ENCODE measurements around the gene PTPRN2. TPM values are rescaled to one million over a fixed set of nuclear protein-coding genes. Genes with fewer than 3 reads are reported as not detected.

The PTPRN2 gene
- total and polyA plus RNA-seq, 4 experiments from 2014 or later = 1.7 to 2.6 (median 1.9) TPM

- no peaks in the 10 kb centered on the region for H3K36me3 ChIP-seq (ENCODE audit: insufficient read depth, low read length)
- H3K9me3 Mint-ChIP-seq = peaks cover 0 to 4% (median 2%) of the 10 kb centered on the region in 8 donors
- no peak overlapping the region for H3K27ac Mint-ChIP-seq
- no peak for DNase-seq
- ChIA-PET CTCF (ENCODE audit: partially characterized antibody) (no interaction called here), POLR2A (ENCODE audit: partially characterized antibody) (no interaction called here)
- H3K4me3 Mint-ChIP-seq = no peak overlapping the region
- H3K27ac ChIP-seq (ENCODE audit: low read depth, low read length) = no peak overlapping the region
- H3K9me3 ChIP-seq (ENCODE audit: control insufficient read depth in 1 of 2, low read length in 2 of 2) = no peaks in the 10 kb centered on the region
- H3K27me3 ChIP-seq (ENCODE audit: insufficient read depth, low read length) = no peaks in the 10 kb centered on the region
- intact Hi-C loops (cut with micrococcal nuclease) = no loop called here
- no peaks in the 10 kb centered on the region for H3K4me1 Mint-ChIP-seq
- H3K4me1 ChIP-seq (ENCODE audit: insufficient read depth, low read length) = no peaks in the 10 kb centered on the region
- no peak overlapping the region for H3K4me3 ChIP-seq (ENCODE audit: low read length in 2 of 2)
- H3K27me3 Mint-ChIP-seq = peaks cover 0 to 3% of the 10 kb centered on the region in 2 donors
- no peaks in the 10 kb centered on the region for H3K36me3 Mint-ChIP-seq
Observed at GRCh38 chr7:157907091-157907490, 680.5 kb downstream of the PTPRN2 start.

GRCh38 chr7:157906583-157906982, 681.0 kb downstream of the PTPRN2 start:
- H3K27me3 Mint-ChIP-seq = peaks cover 0 to 2% of the 10 kb centered on the region in 2 donors
- no peak overlapping the region for H3K4me3 Mint-ChIP-seq
- Histone ChIP-seq H3K27me3 (ENCODE audit: insufficient read depth, low read length) (no peaks in the 10 kb centered on the region), H3K4me1 (ENCODE audit: insufficient read depth, low read length) (no peaks in the 10 kb centered on the region), H3K9me3 (ENCODE audit: control insufficient read depth in 1 of 2, low read length in 2 of 2) (no peaks in the 10 kb centered on the region), H3K36me3 (ENCODE audit: insufficient read depth, low read length) (no peaks in the 10 kb centered on the region), H3K27ac (ENCODE audit: low read depth, low read length) (no peak overlapping the region), H3K4me3 (ENCODE audit: low read length in 2 of 2) (no peak overlapping the region)
- POLR2A ChIA-PET (ENCODE audit: partially characterized antibody) = no interaction called here
- CTCF ChIA-PET (ENCODE audit: partially characterized antibody) = no interaction called here
- no peaks in the 10 kb centered on the region for H3K4me1 Mint-ChIP-seq
- H3K27ac Mint-ChIP-seq = no peak overlapping the region
- intact Hi-C loops (cut with micrococcal nuclease) = no loop called here
- DNase-seq = no peak
- H3K36me3 Mint-ChIP-seq = no peaks in the 10 kb centered on the region
- H3K9me3 Mint-ChIP-seq = peaks cover 0 to 4% (median under 1%) of the 10 kb centered on the region in 8 donors

- Histone ChIP-seq H3K27me3 (ENCODE audit: insufficient read depth, low read length) (no peaks in the 10 kb centered on the region), H3K27ac (ENCODE audit: low read depth, low read length) (no peak overlapping the region), H3K36me3 (ENCODE audit: insufficient read depth, low read length) (no peaks in the 10 kb centered on the region), H3K9me3 (ENCODE audit: control insufficient read depth in 1 of 2, low read length in 2 of 2) (no peaks in the 10 kb centered on the region), H3K4me1 (ENCODE audit: insufficient read depth, low read length) (no peaks in the 10 kb centered on the region), H3K4me3 (ENCODE audit: low read length in 2 of 2) (no peak overlapping the region)
- ChIA-PET CTCF (ENCODE audit: partially characterized antibody) (no interaction called here), POLR2A (ENCODE audit: partially characterized antibody) (no interaction called here)
- Mint-ChIP-seq H3K4me1 (no peaks in the 10 kb centered on the region), H3K36me3 (no peaks in the 10 kb centered on the region), H3K4me3 (no peak overlapping the region), H3K9me3 (peaks cover 0 to 2% (median 0%) of the 10 kb centered on the region in 8 donors), H3K27ac (no peak overlapping the region), H3K27me3 (peaks cover 0 to 2% of the 10 kb centered on the region in 2 donors)
- DNase-seq = no peak
- intact Hi-C loops (cut with micrococcal nuclease) = no loop called here
Observed at GRCh38 chr7:157905651-157906461, 681.8 kb downstream of the PTPRN2 start.

- peaks cover 0 to 2% (median 0%) of the 10 kb centered on the region in 8 donors for H3K9me3 Mint-ChIP-seq
- no peaks in the 10 kb centered on the region for H3K36me3 ChIP-seq (ENCODE audit: insufficient read depth, low read length)
- CTCF ChIA-PET (ENCODE audit: partially characterized antibody) = no interaction called here
- intact Hi-C loops (cut with micrococcal nuclease) = no loop called here
- no peaks in the 10 kb centered on the region for H3K4me1 ChIP-seq (ENCODE audit: insufficient read depth, low read length)
- H3K4me1 Mint-ChIP-seq = no peaks in the 10 kb centered on the region
- no peaks in the 10 kb centered on the region for H3K36me3 Mint-ChIP-seq
- no peak overlapping the region for H3K27ac ChIP-seq (ENCODE audit: low read depth, low read length)
- H3K9me3 ChIP-seq (ENCODE audit: control insufficient read depth in 1 of 2, low read length in 2 of 2) = no peaks in the 10 kb centered on the region
- POLR2A ChIA-PET (ENCODE audit: partially characterized antibody) = no interaction called here
- H3K27ac Mint-ChIP-seq = no peak overlapping the region
- H3K4me3 Mint-ChIP-seq = no peak overlapping the region
- H3K27me3 Mint-ChIP-seq = peaks cover 0 to 2% of the 10 kb centered on the region in 2 donors
- H3K4me3 ChIP-seq (ENCODE audit: low read length in 2 of 2) = no peak overlapping the region
- H3K27me3 ChIP-seq (ENCODE audit: insufficient read depth, low read length) = no peaks in the 10 kb centered on the region
- DNase-seq = no peak
Observed at GRCh38 chr7:157904866-157905570, 682.6 kb downstream of the PTPRN2 start.

GRCh38 chr7:157904211-157904865, 683.3 kb downstream of the PTPRN2 start:
- H3K36me3 Mint-ChIP-seq = no peaks in the 10 kb centered on the region
- intact Hi-C loops (cut with micrococcal nuclease) = no loop called here

GRCh38 chr7:157903710-157904109, 683.9 kb downstream of the PTPRN2 start:
- no peaks in the 10 kb centered on the region for H3K27me3 ChIP-seq (ENCODE audit: insufficient read depth, low read length)
- no peak overlapping the region for H3K27ac ChIP-seq (ENCODE audit: low read depth, low read length)
- no peak for DNase-seq
- CTCF ChIA-PET (ENCODE audit: partially characterized antibody) = interaction anchor here (0.6 kb wide), 1 partner anchor 658 kb away, joined by 4 read pairs; no protein-coding TSS in a partner anchor
- H3K4me1 Mint-ChIP-seq = no peaks in the 10 kb centered on the region
- intact Hi-C loops (cut with micrococcal nuclease) = no loop called here
- no peak overlapping the region for H3K4me3 Mint-ChIP-seq
- POLR2A ChIA-PET (ENCODE audit: partially characterized antibody) = no interaction called here
- no peak overlapping the region for H3K4me3 ChIP-seq (ENCODE audit: low read length in 2 of 2)
- no peaks in the 10 kb centered on the region for H3K4me1 ChIP-seq (ENCODE audit: insufficient read depth, low read length)
- no peaks in the 10 kb centered on the region for H3K9me3 ChIP-seq (ENCODE audit: control insufficient read depth in 1 of 2, low read length in 2 of 2)
- peaks cover 0 to 2% (median 0%) of the 10 kb centered on the region in 8 donors for H3K9me3 Mint-ChIP-seq
- H3K27ac Mint-ChIP-seq = no peak overlapping the region
- no peaks in the 10 kb centered on the region for H3K36me3 ChIP-seq (ENCODE audit: insufficient read depth, low read length)
- H3K36me3 Mint-ChIP-seq = no peaks in the 10 kb centered on the region
- H3K27me3 Mint-ChIP-seq = no peaks in the 10 kb centered on the region

More at GRCh38 chr7:157904211-157904865, 683.3 kb downstream of the PTPRN2 start:
- ChIA-PET CTCF (ENCODE audit: partially characterized antibody) (interaction anchor here (0.6 kb wide), 1 partner anchor 659 kb away, joined by 4 read pairs; no protein-coding TSS in a partner anchor), POLR2A (ENCODE audit: partially characterized antibody) (no interaction called here)
- DNase-seq = no peak
- H3K36me3 ChIP-seq (ENCODE audit: insufficient read depth, low read length) = no peaks in the 10 kb centered on the region
- no peak overlapping the region for H3K4me3 ChIP-seq (ENCODE audit: low read length in 2 of 2)
- Mint-ChIP-seq H3K4me1 (no peaks in the 10 kb centered on the region), H3K4me3 (no peak overlapping the region), H3K9me3 (peaks cover 0 to 2% (median 0%) of the 10 kb centered on the region in 8 donors), H3K27ac (no peak overlapping the region), H3K27me3 (no peaks in the 10 kb centered on the region)
- H3K27ac ChIP-seq (ENCODE audit: low read depth, low read length) = no peak overlapping the region
- no peaks in the 10 kb centered on the region for H3K9me3 ChIP-seq (ENCODE audit: control insufficient read depth in 1 of 2, low read length in 2 of 2)
- no peaks in the 10 kb centered on the region for H3K4me1 ChIP-seq (ENCODE audit: insufficient read depth, low read length)
- no peaks in the 10 kb centered on the region for H3K27me3 ChIP-seq (ENCODE audit: insufficient read depth, low read length)

- DNase-seq = no peak
- intact Hi-C loops (cut with micrococcal nuclease) = no loop called here
- Mint-ChIP-seq H3K36me3 (no peaks in the 10 kb centered on the region), H3K27ac (no peak overlapping the region), H3K4me3 (no peak overlapping the region), H3K27me3 (no peaks in the 10 kb centered on the region), H3K4me1 (no peaks in the 10 kb centered on the region), H3K9me3 (peaks cover 0 to 2% (median 0%) of the 10 kb centered on the region in 8 donors)
- Histone ChIP-seq H3K4me1 (ENCODE audit: insufficient read depth, low read length) (no peaks in the 10 kb centered on the region), H3K9me3 (ENCODE audit: control insufficient read depth in 1 of 2, low read length in 2 of 2) (no peaks in the 10 kb centered on the region), H3K27ac (ENCODE audit: low read depth, low read length) (no peak overlapping the region), H3K36me3 (ENCODE audit: insufficient read depth, low read length) (no peaks in the 10 kb centered on the region), H3K4me3 (ENCODE audit: low read length in 2 of 2) (no peak overlapping the region), H3K27me3 (ENCODE audit: insufficient read depth, low read length) (no peaks in the 10 kb centered on the region)
- CTCF ChIA-PET (ENCODE audit: partially characterized antibody) = no interaction called here
- POLR2A ChIA-PET (ENCODE audit: partially characterized antibody) = no interaction called here
Observed at GRCh38 chr7:157903296-157903695, 684.3 kb downstream of the PTPRN2 start.

All from CD4-positive, alpha-beta memory T cell (primary cell).